Adrenal gland (tissue), 5 donors: ENCODE results near the gene CLCN7.

ENCODE experiments used
- POLR2A ChIP-seq, 2 donors: fragments of 450-650 bp; IDR thresholded peaks; one replicate each; pipeline ENCODE4 v1.6.1; 2017; ENCODE audit warnings: antibody characterized with exemption in 2 of 2, mild to moderate bottlenecking in 2 of 2, moderate library complexity in 1 of 2
- TF ChIP-seq, protein P1 (sequence below), 6 experiments: fragments of 450-650 bp in 4 of 6; fragments of 200-600 bp in 2 of 6; sonication (generic) in 1 of 6; IDR thresholded peaks; 1 replicate in 5 of 6; 2 replicates in 1 of 6; pipeline versions ENCODE4 v1.5.1 to v1.8.0; 2016 to 2021; ENCODE audit warnings: antibody characterized with exemption in 6 of 6, mild to moderate bottlenecking in 2 of 6, moderate library complexity in 1 of 6
- donor health status: DM: no; HTN: no; CAD: no.

DNA sequence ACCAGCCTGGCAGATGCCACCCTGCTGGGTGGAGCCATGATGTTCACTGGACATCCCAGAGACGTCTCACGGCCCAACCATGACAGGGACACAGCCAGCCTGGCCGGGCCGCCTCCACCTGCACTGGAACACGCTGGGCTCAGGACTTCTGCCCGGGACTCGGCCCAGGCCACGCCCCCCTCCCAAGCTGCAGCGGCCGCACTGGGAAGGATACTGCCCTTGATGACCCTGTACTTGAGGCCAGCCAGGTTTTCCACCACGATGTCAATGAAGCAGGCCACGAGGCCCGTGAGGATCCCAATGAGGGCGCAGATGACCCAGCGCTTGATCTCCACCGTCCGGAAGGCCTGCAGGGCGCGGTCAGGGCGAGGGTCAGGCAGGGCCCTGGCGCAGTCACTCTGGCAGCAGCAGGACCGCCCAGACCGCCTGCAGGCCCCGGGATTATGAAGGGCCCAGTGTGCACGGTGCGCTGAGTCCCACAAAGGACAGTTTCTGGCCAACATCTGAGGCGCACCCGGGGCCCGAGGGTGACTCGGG is 14.2 kb downstream of the CLCN7 start:
- TF ChIP-seq, protein P1, sequence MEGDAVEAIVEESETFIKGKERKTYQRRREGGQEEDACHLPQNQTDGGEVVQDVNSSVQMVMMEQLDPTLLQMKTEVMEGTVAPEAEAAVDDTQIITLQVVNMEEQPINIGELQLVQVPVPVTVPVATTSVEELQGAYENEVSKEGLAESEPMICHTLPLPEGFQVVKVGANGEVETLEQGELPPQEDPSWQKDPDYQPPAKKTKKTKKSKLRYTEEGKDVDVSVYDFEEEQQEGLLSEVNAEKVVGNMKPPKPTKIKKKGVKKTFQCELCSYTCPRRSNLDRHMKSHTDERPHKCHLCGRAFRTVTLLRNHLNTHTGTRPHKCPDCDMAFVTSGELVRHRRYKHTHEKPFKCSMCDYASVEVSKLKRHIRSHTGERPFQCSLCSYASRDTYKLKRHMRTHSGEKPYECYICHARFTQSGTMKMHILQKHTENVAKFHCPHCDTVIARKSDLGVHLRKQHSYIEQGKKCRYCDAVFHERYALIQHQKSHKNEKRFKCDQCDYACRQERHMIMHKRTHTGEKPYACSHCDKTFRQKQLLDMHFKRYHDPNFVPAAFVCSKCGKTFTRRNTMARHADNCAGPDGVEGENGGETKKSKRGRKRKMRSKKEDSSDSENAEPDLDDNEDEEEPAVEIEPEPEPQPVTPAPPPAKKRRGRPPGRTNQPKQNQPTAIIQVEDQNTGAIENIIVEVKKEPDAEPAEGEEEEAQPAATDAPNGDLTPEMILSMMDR (IDR thresholded peaks at IDR 0.05): no peak
- TF ChIP-seq POLR2A (IDR thresholded peaks at IDR 0.05): no peak
